IMR-90 (cell line): ENCODE measurements around the gene BPIFB1. TPM values are rescaled to one million over a fixed set of nuclear protein-coding genes. Genes with fewer than 3 reads are reported as not detected.

Experiments used
- ATAC-seq: fragments of 200-7000 bp; cut with Tn5 transposase; 2 replicates; pipeline ENCODE4 v1.9.1; 2020; ENCODE audit warnings: low read depth, mild to moderate bottlenecking, moderate library complexity
- BruUV-seq: library from RNA; stranded (reverse); fragments of 400-500 nt; replicated peaks from 2 replicates; lab custom pipeline; 2021; lab: Mats Ljungman, UMichigan
- CTCF ChIA-PET: fragments of 300-600 bp; formaldehyde crosslinking; extraction: SDS; loops from one replicate; lab custom pipeline; 2021; ENCODE audit warnings: antibody characterized with exemption; lab: Yijun Ruan, JAX
- POLR2A ChIA-PET: fragments of 300-600 bp; sonication (Branson Sonifier 250); formaldehyde crosslinking; loops from one replicate; lab custom pipeline; 2022; ENCODE audit warnings: antibody characterized with exemption; ENCODE audit not compliant: unreplicated experiment; lab: Charles Lee
- DNase-seq: peaks from one replicate; pipeline ENCODE4 v3.0.0; 2013
- H2AFZ ChIP-seq: replicated peaks from 2 replicates; pipeline ENCODE3; 2013; ENCODE audit warnings: low read length, mild to moderate bottlenecking; ENCODE audit not compliant: poor library complexity
- H2AK5ac ChIP-seq: 2 replicates; pipeline ENCODE4 v1.6.1; 2013; ENCODE audit warnings: low read depth, low read length, inconsistent platforms
- H2AK9ac ChIP-seq: replicated peaks from 2 replicates; pipeline ENCODE3; 2013; ENCODE audit warnings: mild to moderate bottlenecking, low read depth, low read length, moderate library complexity; ENCODE audit not compliant: poor library complexity
- H2BK120ac ChIP-seq: 2 replicates; pipeline ENCODE4 v1.6.1; 2013; ENCODE audit warnings: low read depth, low read length, inconsistent platforms
- H2BK15ac ChIP-seq: 3 replicates; pipeline ENCODE4 v1.6.1; 2013; ENCODE audit warnings: low read depth, low read length, inconsistent platforms
- H2BK20ac ChIP-seq: 2 replicates; pipeline ENCODE4 v1.6.1; 2013; ENCODE audit warnings: low read depth, mild to moderate bottlenecking, inconsistent platforms, low read length, moderate library complexity
- H2BK5ac ChIP-seq: 2 replicates; pipeline ENCODE4 v1.6.1; 2013; ENCODE audit warnings: mild to moderate bottlenecking, low read depth, low read length, inconsistent platforms; ENCODE audit not compliant: poor library complexity, severe bottlenecking
- H3K14ac ChIP-seq: replicated peaks from 2 replicates; pipeline ENCODE4 v1.6.1; 2013; ENCODE audit warnings: low read depth, low read length, inconsistent platforms
- H3K18ac ChIP-seq: 2 replicates; pipeline ENCODE4 v1.6.1; 2013; ENCODE audit warnings: low read depth, low read length, control low read depth
- H3K23ac ChIP-seq: 2 replicates; pipeline ENCODE4 v1.6.1; 2013; ENCODE audit warnings: low read depth, low read length, inconsistent platforms
- H3K27ac ChIP-seq: 2 replicates; pipeline ENCODE4 v1.5.1; 2013; ENCODE audit warnings: mild to moderate bottlenecking, control low read depth, low read length; ENCODE audit not compliant: insufficient read depth
- H3K27me3 ChIP-seq: 2 replicates; pipeline ENCODE4 v1.6.1; 2013; ENCODE audit warnings: low read length; ENCODE audit not compliant: control insufficient read depth, insufficient read depth
- H3K36me3 ChIP-seq: 2 replicates; pipeline ENCODE4 v1.6.1; 2013; ENCODE audit warnings: low read length, mixed read lengths; ENCODE audit not compliant: control insufficient read depth, insufficient read depth
- H3K4ac ChIP-seq: 2 replicates; pipeline ENCODE4 v1.6.1; 2013; ENCODE audit warnings: low read depth, low read length, inconsistent platforms
- H3K4me1 ChIP-seq: 2 replicates; pipeline ENCODE4 v1.6.1; 2013; ENCODE audit warnings: low read length, mixed read lengths; ENCODE audit not compliant: control insufficient read depth, insufficient read depth
- H3K4me2 ChIP-seq: 2 replicates; pipeline ENCODE4 v1.6.1; 2013; ENCODE audit warnings: low read depth, mild to moderate bottlenecking, control low read depth, low read length, moderate library complexity
- H3K4me3 ChIP-seq: 2 replicates; pipeline ENCODE4 v1.5.1; 2013; ENCODE audit warnings: low read depth, mild to moderate bottlenecking, control low read depth, low read length, moderate library complexity; ENCODE audit not compliant: insufficient read depth
- H3K56ac ChIP-seq: 2 replicates; pipeline ENCODE4 v1.6.1; 2013; ENCODE audit warnings: low read length, inconsistent platforms; ENCODE audit not compliant: insufficient read depth; ENCODE audit errors: extremely low read depth
- H3K79me1 ChIP-seq, 2 experiments: 2 replicates each; pipeline ENCODE4 v1.6.1; 2013; ENCODE audit warnings: low read length in 2 of 2, inconsistent platforms in 1 of 2, low read depth in 1 of 2
- H3K9ac ChIP-seq: 2 replicates; pipeline ENCODE4 v1.6.1; 2013; ENCODE audit warnings: low read depth, low read length, control low read depth
- H3K9me1 ChIP-seq: 2 replicates; pipeline ENCODE4 v1.6.1; 2013; ENCODE audit warnings: low read length, inconsistent platforms; ENCODE audit not compliant: insufficient read depth
- H3K9me3 ChIP-seq: 2 replicates; pipeline ENCODE4 v1.6.1; 2013; ENCODE audit warnings: low read length; ENCODE audit not compliant: control insufficient read depth, insufficient read depth
- H4K20me1 ChIP-seq: 2 replicates; pipeline ENCODE4 v1.6.1; 2013; ENCODE audit warnings: low read length, inconsistent platforms; ENCODE audit not compliant: insufficient read depth
- H4K5ac ChIP-seq: 2 replicates; pipeline ENCODE4 v1.6.1; 2013; ENCODE audit warnings: mild to moderate bottlenecking, low read depth, low read length, control low read depth
- H4K8ac ChIP-seq, 2 experiments: 2 replicates each; pipeline ENCODE4 v1.6.1; 2013; ENCODE audit warnings: low read depth in 2 of 2, low read length in 2 of 2, control low read depth in 1 of 2, inconsistent platforms in 1 of 2
- H4K91ac ChIP-seq: 2 replicates; pipeline ENCODE4 v1.6.1; 2013; ENCODE audit warnings: low read depth, low read length, inconsistent platforms; ENCODE audit not compliant: insufficient read depth
- BHLHE40 ChIP-seq: fragments of 150-350 bp; IDR thresholded peaks from 2 replicates; pipeline ENCODE4 v1.6.1; 2016; ENCODE audit warnings: mild to moderate bottlenecking, low read depth, low read length
- MAFK ChIP-seq: IDR thresholded peaks from 2 replicates; pipeline ENCODE4 v1.6.1; 2012; ENCODE audit warnings: low read depth, low read length, improper control_type of control experiment
- MXI1 ChIP-seq: IDR thresholded peaks from 2 replicates; pipeline ENCODE4 v1.6.1; 2012; ENCODE audit warnings: low read depth, mild to moderate bottlenecking, low read length, moderate library complexity, borderline replicate concordance
- RAD21 ChIP-seq: IDR thresholded peaks from 2 replicates; pipeline ENCODE4 v1.6.1; 2012; ENCODE audit warnings: low read length, improper control_type of control experiment
- RCOR1 ChIP-seq: IDR thresholded peaks from 2 replicates; pipeline ENCODE4 v1.6.1; 2012; ENCODE audit warnings: mild to moderate bottlenecking, low read length, improper control_type of control experiment; ENCODE audit not compliant: insufficient replicate concordance
- RFX5 ChIP-seq: IDR thresholded peaks from 2 replicates; pipeline ENCODE4 v1.8.0; 2012; ENCODE audit warnings: low read depth, mild to moderate bottlenecking, low read length, moderate library complexity
- SMC3 ChIP-seq: fragments of 150-350 bp; IDR thresholded peaks from 2 replicates; pipeline ENCODE4 v1.6.1; 2016; ENCODE audit warnings: low read depth, mild to moderate bottlenecking, antibody characterized with exemption, low read length, moderate library complexity
- WGBS, 2 experiments: methylation state at CpG; one replicate each; pipeline versions ENCODE4 v1.1.5 to v1.1.7; 2013; ENCODE audit warnings: missing lambda C conversion rate in 2 of 2; ENCODE audit not compliant: insufficient read length in 1 of 2; ENCODE audit errors: extremely low coverage in 2 of 2; 5-methylcytosine and 5-hydroxymethylcytosine counted together
- dilution Hi-C: fragments of 300-500 bp; cut with HindIII; formaldehyde crosslinking; loops from one replicate; pipeline ENCODE4 v1.14.3; 2018; ENCODE audit warnings: low sequenced_read_pairs; ENCODE audit not compliant: unreplicated experiment
- in situ Hi-C: fragments of 300-500 bp; cut with MboI; formaldehyde crosslinking; loops from 3 replicates; pipeline ENCODE4 v1.14.3; 2019; ENCODE audit warnings: low sequenced_read_pairs, inconsistent platforms, mixed read lengths
- intact Hi-C: fragments of 100-400 bp; cut with micrococcal nuclease; formaldehyde crosslinking; loops from 2 replicates; pipeline ENCODE4 v1.10.0; 2022
- polyA plus RNA-seq, 3 experiments: library from polyadenylated mRNA; depleted of rRNA; stranded (reverse); fragments of >200 nt; gene quantifications; 2 replicates each; pipeline ENCODE4 v1.2.3, GENCODE V29; 2012; ENCODE audit warnings: low replicate concordance in 1 of 3
- total RNA-seq: library from RNA; depleted of rRNA; stranded (reverse); fragments of >200 nt; gene quantifications from 2 replicates; pipeline ENCODE4 v1.2.3, GENCODE V29; 2012
- TF ChIP-seq, protein P1 (sequence below): conservative IDR thresholded peaks from 2 replicates; pipeline ENCODE4 v1.5.1; 2012; ENCODE audit warnings: mild to moderate bottlenecking, low read depth, low read length, improper control_type of control experiment

Gene BPIFB1
- total and polyA plus RNA-seq, 2 of the 4 experiments (the other 2 are of a cell fraction) = not detected

DNA sequence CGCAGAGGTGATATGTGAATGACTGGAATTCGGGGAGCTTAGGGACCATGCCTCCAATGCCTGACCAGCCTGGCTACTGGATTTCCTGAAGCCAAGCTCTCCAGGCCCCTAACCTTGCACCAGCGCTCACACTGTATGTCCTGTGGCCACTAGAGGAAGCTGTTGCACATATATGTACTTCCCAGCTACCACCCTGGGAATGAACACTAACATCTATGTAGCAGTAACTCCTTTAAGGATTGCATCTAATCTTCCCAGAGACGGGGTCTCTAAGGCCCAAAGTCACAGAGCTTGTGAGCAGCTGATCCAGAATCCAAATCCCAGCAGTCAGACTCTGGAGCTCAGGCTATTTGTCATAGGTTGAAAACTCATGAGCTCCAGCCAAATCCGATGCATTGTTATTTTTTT, 20.4 kb upstream of the BPIFB1 start:
- Histone ChIP-seq H3K9me1 (no peaks in the 10 kb centered on the region), H3K4me1 (no peaks in the 10 kb centered on the region), H3K27me3 (peaks cover 3% of the 10 kb centered on the region; the same call in 1 of the 2 replicates), H3K79me1 (no peaks in the 10 kb centered on the region), H2BK20ac (no peak overlapping the region), H3K4me3 (no peak overlapping the region), H4K91ac (no peak overlapping the region), H4K20me1 (no peaks in the 10 kb centered on the region), H2BK120ac (no peak overlapping the region), H2AFZ (no peak overlapping the region), H2BK5ac (no peak overlapping the region), H2AK9ac (no peak overlapping the region), H3K27ac (no peak overlapping the region), H3K9ac (no peak overlapping the region), H3K56ac (no peak overlapping the region), H3K36me3 (no peaks in the 10 kb centered on the region), H3K18ac (no peak overlapping the region), H3K4me2 (no peak overlapping the region), H3K4ac (no peak overlapping the region), H3K14ac (no peak overlapping the region), H2BK15ac (no peak overlapping the region), H3K23ac (no peak overlapping the region), H4K8ac (no peak overlapping the region), H4K5ac (no peak overlapping the region), H2AK5ac (no peak overlapping the region), H3K9me3 (no peaks in the 10 kb centered on the region)
- BruUV-seq = no TSS peak
- intact Hi-C loops = no loop called here
- ChIA-PET CTCF (interaction anchor here (1.1 kb wide), 1 partner anchor 32 kb away, joined by 4 read pairs; no protein-coding TSS in a partner anchor), POLR2A (no interaction called here)
- peak; percentile 53 for DNase-seq
- peak; percentile 93 for ATAC-seq
- dilution Hi-C loops = no loop called here
- WGBS, 2 experiments = no CpG with 5 or more reads among the region's 5 CpGs
- TF ChIP-seq MAFK (no peak), RFX5 (no peak), SMC3 (peak; percentile 24; the same call in 1 of the 2 replicates), RCOR1 (no peak), RAD21 (peak; percentile 46), BHLHE40 (no peak), MXI1 (no peak)
- TF ChIP-seq, protein P1, sequence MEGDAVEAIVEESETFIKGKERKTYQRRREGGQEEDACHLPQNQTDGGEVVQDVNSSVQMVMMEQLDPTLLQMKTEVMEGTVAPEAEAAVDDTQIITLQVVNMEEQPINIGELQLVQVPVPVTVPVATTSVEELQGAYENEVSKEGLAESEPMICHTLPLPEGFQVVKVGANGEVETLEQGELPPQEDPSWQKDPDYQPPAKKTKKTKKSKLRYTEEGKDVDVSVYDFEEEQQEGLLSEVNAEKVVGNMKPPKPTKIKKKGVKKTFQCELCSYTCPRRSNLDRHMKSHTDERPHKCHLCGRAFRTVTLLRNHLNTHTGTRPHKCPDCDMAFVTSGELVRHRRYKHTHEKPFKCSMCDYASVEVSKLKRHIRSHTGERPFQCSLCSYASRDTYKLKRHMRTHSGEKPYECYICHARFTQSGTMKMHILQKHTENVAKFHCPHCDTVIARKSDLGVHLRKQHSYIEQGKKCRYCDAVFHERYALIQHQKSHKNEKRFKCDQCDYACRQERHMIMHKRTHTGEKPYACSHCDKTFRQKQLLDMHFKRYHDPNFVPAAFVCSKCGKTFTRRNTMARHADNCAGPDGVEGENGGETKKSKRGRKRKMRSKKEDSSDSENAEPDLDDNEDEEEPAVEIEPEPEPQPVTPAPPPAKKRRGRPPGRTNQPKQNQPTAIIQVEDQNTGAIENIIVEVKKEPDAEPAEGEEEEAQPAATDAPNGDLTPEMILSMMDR = peak; percentile 59
- in situ Hi-C loops = no loop called here
